ENCODE measurements around the gene DCX.

DCX gene

GRCh38 chrX:111302284-111302683, 109.7 kb downstream of the DCX start:
- no peak for DNase-seq

GRCh38 chrX:111288841-111289240, 123.2 kb downstream of the DCX start:
- DNase-seq, result no peak

GRCh38 chrX:111284631-111285293, 127.2 kb downstream of the DCX start:
- no peak for DNase-seq

GRCh38 chrX:111283446-111283845, 128.5 kb downstream of the DCX start:
- no peak for DNase-seq

- DNase-seq, result no peak
These were observed 129.0 kb downstream of the DCX start for GRCh38 chrX:111282991-111283390.

- DNase-seq, result no peak
These were observed 129.9 kb downstream of the DCX start for GRCh38 chrX:111282139-111282538.

- no peak for DNase-seq
These were observed 141.7 kb downstream of the DCX start, which contains the start of gene CAPN6 for GRCh38 chrX:111270339-111270738. CAPN6 (minus strand) TSS chrX:111270483; CDS start chrX:111263936, 6,547 bp downstream.

GRCh38 chrX:111268506-111268905, 143.5 kb downstream of the DCX start:
- DNase-seq, result no peak

- no peak for DNase-seq
These were observed 146.5 kb downstream of the DCX start for GRCh38 chrX:111265486-111265885.

GRCh38 chrX:111264385-111264784, 147.6 kb downstream of the DCX start:
- no peak for DNase-seq

GRCh38 chrX:111262086-111262485, 149.9 kb downstream of the DCX start:
- DNase-seq, result no peak

- DNase-seq, result no peak
These were observed 151.5 kb downstream of the DCX start for GRCh38 chrX:111260451-111260850.

- no peak for DNase-seq
These were observed 152.4 kb downstream of the DCX start for GRCh38 chrX:111259559-111259958.

GRCh38 chrX:111257733-111258132, 154.3 kb downstream of the DCX start:
- no peak for DNase-seq

- no peak for DNase-seq
These were observed 156.9 kb downstream of the DCX start for GRCh38 chrX:111254896-111255693.

GRCh38 chrX:111244235-111244750, 167.7 kb downstream of the DCX start:
- DNase-seq, result no peak

Measured in activated CD4-positive, CD25-positive, alpha-beta regulatory T cell treated with anti-CD3 and anti-CD28 coated beads, Interleukin-2, amount 50 U/mL, for 72 hours (primary cell).